NB4 (cell line): Measurements from ENCODE around the gene MCTP1.

ENCODE experiments used
- DNase-seq: peaks from one replicate; pipeline ENCODE4 v3.0.0; 2010; ENCODE audit warnings: low read depth
- H3K4me3 ChIP-seq: one replicate; pipeline ENCODE4 v1.5.1; 2011; ENCODE audit warnings: mild to moderate bottlenecking, low read depth, low read length, moderate library complexity
- MYC ChIP-seq: IDR thresholded peaks from 2 replicates; pipeline ENCODE4 v1.6.1; 2011; ENCODE audit warnings: low read depth, low read length
- POLR2A ChIP-seq: IDR thresholded peaks from 2 replicates; pipeline ENCODE4 v1.6.1; 2011; ENCODE audit warnings: mild to moderate bottlenecking; ENCODE audit not compliant: insufficient read length; ENCODE audit errors: extremely low read depth
- TF ChIP-seq, protein P1 (sequence below): IDR thresholded peaks from one replicate; pipeline ENCODE4 v1.5.1; 2012; ENCODE audit warnings: low read depth, low read length
- TF ChIP-seq, protein P2 (sequence below): IDR thresholded peaks from 2 replicates; pipeline ENCODE4 v1.6.1; 2011; ENCODE audit warnings: low read depth, low read length

Gene MCTP1

DNA sequence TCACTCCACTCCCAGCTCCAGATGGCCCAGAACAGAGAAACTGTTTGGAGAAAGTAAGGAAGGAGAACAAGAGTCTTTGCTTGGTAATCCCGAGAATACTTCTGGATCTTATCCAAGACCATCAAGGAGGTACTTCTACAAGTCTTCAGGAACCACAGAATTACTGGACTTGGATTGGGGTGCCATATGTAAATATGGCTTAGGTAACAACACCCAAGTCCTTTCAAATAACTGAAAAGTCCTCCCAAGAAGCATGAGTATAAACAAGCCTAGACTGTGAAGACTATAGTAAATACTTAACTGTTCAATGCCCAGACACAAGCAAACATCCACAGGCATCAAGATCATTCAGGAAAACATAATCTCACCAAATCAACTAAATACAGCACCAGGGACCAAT is 170.0 kb downstream of the MCTP1 start:
- no peak for DNase-seq
- H3K4me3 ChIP-seq: no peak overlapping the region
- TF ChIP-seq POLR2A (no peak), MYC (no peak)
- TF ChIP-seq, protein P1, sequence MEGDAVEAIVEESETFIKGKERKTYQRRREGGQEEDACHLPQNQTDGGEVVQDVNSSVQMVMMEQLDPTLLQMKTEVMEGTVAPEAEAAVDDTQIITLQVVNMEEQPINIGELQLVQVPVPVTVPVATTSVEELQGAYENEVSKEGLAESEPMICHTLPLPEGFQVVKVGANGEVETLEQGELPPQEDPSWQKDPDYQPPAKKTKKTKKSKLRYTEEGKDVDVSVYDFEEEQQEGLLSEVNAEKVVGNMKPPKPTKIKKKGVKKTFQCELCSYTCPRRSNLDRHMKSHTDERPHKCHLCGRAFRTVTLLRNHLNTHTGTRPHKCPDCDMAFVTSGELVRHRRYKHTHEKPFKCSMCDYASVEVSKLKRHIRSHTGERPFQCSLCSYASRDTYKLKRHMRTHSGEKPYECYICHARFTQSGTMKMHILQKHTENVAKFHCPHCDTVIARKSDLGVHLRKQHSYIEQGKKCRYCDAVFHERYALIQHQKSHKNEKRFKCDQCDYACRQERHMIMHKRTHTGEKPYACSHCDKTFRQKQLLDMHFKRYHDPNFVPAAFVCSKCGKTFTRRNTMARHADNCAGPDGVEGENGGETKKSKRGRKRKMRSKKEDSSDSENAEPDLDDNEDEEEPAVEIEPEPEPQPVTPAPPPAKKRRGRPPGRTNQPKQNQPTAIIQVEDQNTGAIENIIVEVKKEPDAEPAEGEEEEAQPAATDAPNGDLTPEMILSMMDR: no peak
- TF ChIP-seq, protein P2, sequence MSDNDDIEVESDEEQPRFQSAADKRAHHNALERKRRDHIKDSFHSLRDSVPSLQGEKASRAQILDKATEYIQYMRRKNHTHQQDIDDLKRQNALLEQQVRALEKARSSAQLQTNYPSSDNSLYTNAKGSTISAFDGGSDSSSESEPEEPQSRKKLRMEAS: no peak

DNA sequence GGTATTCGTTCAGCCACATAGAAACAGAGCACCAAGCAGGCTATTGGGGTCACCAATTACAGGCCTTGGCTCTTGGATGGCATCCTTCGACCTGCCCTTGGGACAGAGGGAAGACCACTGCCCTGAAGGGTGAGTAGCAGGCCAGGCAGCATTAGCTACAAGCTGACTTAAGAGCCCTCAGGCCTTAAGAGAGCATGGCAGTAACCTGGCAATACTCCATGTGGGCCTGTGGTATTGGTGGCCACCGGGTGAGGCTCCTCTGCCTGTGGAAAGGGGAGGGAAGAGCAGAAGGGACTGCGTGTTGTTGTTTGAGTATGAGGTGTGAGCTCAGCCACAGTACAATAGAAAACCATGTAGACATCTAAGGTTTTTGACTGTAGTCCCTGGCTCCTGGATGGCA is 170.6 kb downstream of the MCTP1 start:
- no peak for DNase-seq
- no peak for TF ChIP-seq POLR2A
- TF ChIP-seq, protein P1: no peak
- TF ChIP-seq, protein P2: no peak
- TF ChIP-seq MYC: no peak
- no peak overlapping the region for H3K4me3 ChIP-seq

DNA sequence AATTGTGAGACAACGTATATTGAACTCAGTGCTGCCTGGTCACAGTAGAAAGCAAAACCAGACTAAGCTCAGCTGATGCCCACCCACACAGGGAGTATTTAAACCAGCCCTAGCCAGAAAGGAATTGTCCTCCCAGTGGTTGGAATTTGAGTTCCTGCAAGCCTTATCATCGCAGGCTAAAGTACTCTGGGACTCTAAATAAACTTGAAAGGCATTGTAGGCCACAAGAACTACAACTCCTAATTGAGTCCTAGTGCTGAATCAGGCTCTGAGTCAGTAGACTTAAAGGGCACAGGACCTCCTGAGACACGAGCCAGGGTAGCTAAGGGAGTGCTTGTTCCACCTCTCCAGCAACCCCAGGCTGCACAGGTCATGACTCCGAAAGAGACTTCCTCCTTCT is 171.4 kb downstream of the MCTP1 start:
- no peak overlapping the region for H3K4me3 ChIP-seq
- TF ChIP-seq, protein P2: no peak
- TF ChIP-seq POLR2A: no peak
- TF ChIP-seq, protein P1: no peak
- no peak for TF ChIP-seq MYC
- DNase-seq: no peak

DNA sequence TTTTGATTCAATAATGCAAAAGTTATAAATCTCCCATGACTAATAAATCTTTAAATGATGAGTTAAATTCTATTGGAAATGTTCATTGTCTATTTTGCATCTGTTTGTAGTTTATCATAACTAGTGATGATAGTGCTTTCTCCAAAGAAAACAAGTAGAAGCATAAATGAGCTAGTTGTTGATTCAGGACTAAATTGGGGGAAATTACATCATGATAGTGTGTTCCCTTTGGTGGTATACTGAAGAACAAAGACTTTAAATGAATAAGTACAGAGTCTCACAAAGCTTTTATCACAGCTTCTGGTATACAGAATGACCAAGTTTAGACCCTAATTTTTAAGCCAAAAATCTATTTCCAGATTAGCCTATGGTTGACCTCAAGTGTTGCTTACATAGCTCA is 173.8 kb downstream of the MCTP1 start:
- no peak for DNase-seq
- no peak overlapping the region for H3K4me3 ChIP-seq
- TF ChIP-seq MYC (no peak), POLR2A (no peak)
- TF ChIP-seq, protein P1: no peak
- TF ChIP-seq, protein P2: no peak

DNA sequence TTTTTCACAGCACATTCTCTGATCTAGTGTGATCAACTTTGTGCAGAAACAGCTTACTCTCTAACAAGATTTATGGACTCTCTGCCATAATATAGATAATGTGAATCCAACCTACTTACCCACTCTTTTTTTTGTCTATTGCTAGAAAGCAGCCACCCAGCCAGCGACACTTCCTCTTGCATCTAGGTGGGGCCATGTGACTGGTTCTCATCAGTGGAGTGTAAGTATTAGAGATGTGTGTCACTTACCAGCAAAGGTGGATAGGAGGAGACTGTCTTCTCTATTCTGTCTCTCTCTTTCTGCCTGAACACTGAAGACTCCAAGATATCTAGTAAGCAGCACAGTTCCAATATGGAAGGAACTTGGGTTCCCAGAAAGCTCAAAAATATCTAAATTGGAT is 174.8 kb downstream of the MCTP1 start:
- TF ChIP-seq, protein P1: no peak
- TF ChIP-seq, protein P2: peak; percentile 62
- TF ChIP-seq POLR2A: no peak
- TF ChIP-seq MYC: no peak
- DNase-seq: peak; percentile 23
- H3K4me3 ChIP-seq: no peak overlapping the region

DNA sequence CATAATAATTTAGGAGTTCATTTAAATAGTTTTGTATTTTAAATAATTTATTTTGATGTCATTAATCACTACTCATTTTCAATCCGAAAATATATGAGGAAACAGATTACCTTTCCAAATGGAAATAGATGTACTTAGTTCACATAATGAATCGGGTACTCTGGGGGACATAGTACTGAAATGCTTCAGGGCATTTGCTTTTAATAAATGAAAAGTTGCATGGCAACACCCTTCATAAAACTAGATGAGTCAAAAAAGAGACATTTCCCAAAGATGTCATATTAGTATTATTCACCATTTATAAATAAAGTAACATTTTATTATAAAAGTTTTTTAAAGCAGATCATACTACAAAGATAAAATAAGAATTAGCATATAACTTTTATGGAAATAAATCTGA is 177.8 kb downstream of the MCTP1 start:
- DNase-seq: no peak
- TF ChIP-seq, protein P2: no peak
- no peak for TF ChIP-seq POLR2A
- TF ChIP-seq, protein P1: no peak
- TF ChIP-seq MYC: no peak
- no peak overlapping the region for H3K4me3 ChIP-seq
